HFFc6 (cell line): ENCODE data around the gene RITA1. TPM values are rescaled to one million over a fixed set of nuclear protein-coding genes. Genes with fewer than 3 reads are reported as not detected.

Experiments used
- DNase-seq: peaks from one replicate; pipeline ENCODE4 v3.0.0-alpha.2; 2018
- H3K27ac Mint-ChIP-seq: 2 replicates; pipeline ENCODE4 v1.8.0; 2020; ENCODE audit warnings: mild to moderate bottlenecking, mixed read lengths
- H3K27me3 Mint-ChIP-seq: 2 replicates; pipeline ENCODE4 v1.8.0; 2021; ENCODE audit warnings: mild to moderate bottlenecking, moderate library complexity, mixed read lengths; ENCODE audit not compliant: insufficient read depth
- H3K36me3 Mint-ChIP-seq: 2 replicates; pipeline ENCODE4 v1.8.0; 2021; ENCODE audit warnings: low read depth, mixed read lengths
- H3K4me1 Mint-ChIP-seq: 2 replicates; pipeline ENCODE4 v1.8.0; 2020; ENCODE audit warnings: low read depth, mixed read lengths
- H3K4me3 Mint-ChIP-seq: 2 replicates; pipeline ENCODE4 v1.8.0; 2020; ENCODE audit warnings: mild to moderate bottlenecking, moderate library complexity, mixed read lengths
- H3K9me3 Mint-ChIP-seq: 2 replicates; pipeline ENCODE4 v1.8.0; 2020; ENCODE audit warnings: mild to moderate bottlenecking, mixed read lengths
- CTCF ChIP-seq: fragments of 200-600 bp; sonication (generic); IDR thresholded peaks from 2 replicates; pipeline ENCODE4 v1.5.0; 2021; ENCODE audit warnings: antibody characterized with exemption, mild to moderate bottlenecking
- total RNA-seq, 6 experiments: library from RNA; stranded (reverse); fragmentation: NEBNext Ultra II Directional; extraction: Animal tissue kit (Norgen Biotek cat#: 25700); gene quantifications; 2 replicates in 1 of 6; 3 replicates in 5 of 6; pipeline ENCODE4 v1.2.3, GENCODE V29; 2021

RITA1 gene
- total RNA-seq, 6 experiments from 2014 or later, result 18.0 to 20.9 (median 18.7) TPM

GRCh38 chr12:113208041-113208934 lies 22.8 kb downstream of the RITA1 start:
- H3K27ac Mint-ChIP-seq, result peak overlapping the region; percentile 54
- H3K27me3 Mint-ChIP-seq, result peaks cover 2% of the 10 kb centered on the region; the same call in 1 of the 2 replicates
- H3K4me1 Mint-ChIP-seq, result peaks cover 32% of the 10 kb centered on the region
- no peak overlapping the region for H3K4me3 Mint-ChIP-seq
- DNase-seq, result peak; percentile 7
- no peak for TF ChIP-seq CTCF
- 0 out of 2 replicates have a peak, but pooled peaks cover 5% of the 10 kb centered on the region for H3K36me3 Mint-ChIP-seq
- no peaks in the 10 kb centered on the region for H3K9me3 Mint-ChIP-seq

GRCh38 chr12:113211160-113211559 lies 25.6 kb downstream of the RITA1 start:
- Mint-ChIP-seq H3K27ac (no peak overlapping the region), H3K36me3 (0 out of 2 replicates have a peak, but pooled peaks cover 5% of the 10 kb centered on the region), H3K9me3 (no peaks in the 10 kb centered on the region), H3K4me3 (no peak overlapping the region), H3K27me3 (peaks cover 2% of the 10 kb centered on the region; the same call in 1 of the 2 replicates), H3K4me1 (peaks cover 59% of the 10 kb centered on the region)
- DNase-seq, result no peak
- no peak for TF ChIP-seq CTCF

- TF ChIP-seq CTCF, result peak; percentile 55
- DNase-seq, result peak; percentile 99
- Mint-ChIP-seq H3K27me3 (no peaks in the 10 kb centered on the region; the same call in 1 of the 2 replicates), H3K27ac (peak overlapping the region; percentile 93), H3K4me3 (peak overlapping the region; percentile 66), H3K4me1 (peaks cover 57% of the 10 kb centered on the region), H3K36me3 (no peaks in the 10 kb centered on the region), H3K9me3 (no peaks in the 10 kb centered on the region)
Measured at GRCh38 chr12:113214895-113215400, 29.4 kb downstream of the RITA1 start.

- no peak for DNase-seq
- TF ChIP-seq CTCF, result no peak
- peak overlapping the region; percentile 94 for H3K27ac Mint-ChIP-seq
- no peaks in the 10 kb centered on the region for H3K9me3 Mint-ChIP-seq
- H3K36me3 Mint-ChIP-seq, result no peaks in the 10 kb centered on the region
- peaks cover under 1% of the 10 kb centered on the region for H3K27me3 Mint-ChIP-seq
- no peak overlapping the region for H3K4me3 Mint-ChIP-seq
- peaks cover 61% of the 10 kb centered on the region for H3K4me1 Mint-ChIP-seq
Measured at GRCh38 chr12:113216027-113216426, 30.5 kb downstream of the RITA1 start.

- DNase-seq, result no peak
- Mint-ChIP-seq H3K4me3 (peak overlapping the region; percentile 92), H3K27me3 (peaks cover 7% of the 10 kb centered on the region; the same call in 1 of the 2 replicates), H3K36me3 (no peaks in the 10 kb centered on the region), H3K27ac (peak overlapping the region; percentile 89), H3K9me3 (no peaks in the 10 kb centered on the region), H3K4me1 (peaks cover 50% of the 10 kb centered on the region)
- TF ChIP-seq CTCF, result no peak
Measured at GRCh38 chr12:113220593-113221180, 35.2 kb downstream of the RITA1 start.
